ENCODE results near the gene TRIM72. TPM values are rescaled to one million over a fixed set of nuclear protein-coding genes. Genes with fewer than 3 reads are reported as not detected.

Gene TRIM72
- total and polyA plus RNA-seq, 9 of the 15 experiments (the other 6 are each of a cell fraction or from before 2014, with no cell fraction given): under 0.01 TPM; not detected in 8

DNA sequence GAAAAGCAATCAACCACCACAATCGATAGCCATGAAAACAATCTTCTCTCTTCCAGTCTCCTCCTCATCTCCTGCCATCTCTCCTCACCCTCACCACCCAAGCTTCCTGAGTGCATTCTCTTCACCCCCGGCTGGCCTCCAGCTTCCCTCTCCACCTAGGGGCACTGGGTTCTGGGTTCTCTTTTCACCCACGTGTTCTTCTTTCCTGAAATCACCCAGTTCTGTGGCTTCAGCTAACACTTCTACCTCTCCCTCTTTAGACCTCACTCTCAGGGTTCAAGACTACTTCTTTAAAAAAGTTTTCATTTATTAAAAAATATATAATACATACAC, 54.1 kb downstream of the TRIM72 start:
- DNase-seq (ENCODE audit: extremely low read depth in 1 of 4, low spot score in 3 of 4) (peak in 1 of 4 experiments; percentile 4), ATAC-seq (no peak), FAIRE-seq (no peak)
- no peak overlapping the region for H3K4me3 ChIP-seq
- ChIA-PET POLR2A (interaction anchor here (0.9 to 2.7 kb wide), 3 partner anchors 8 to 193 kb away, joined by 4 to 11 read pairs (median 11); partner anchors contain the start of gene ITGAM), CTCF (ENCODE audit: low intra/inter-chr PET ratio) (no interaction called here)
- no peaks in the 10 kb centered on the region for H3K36me3 ChIP-seq (ENCODE audit: control insufficient read depth, insufficient read depth, low read length)
- intact Hi-C loops (cut with micrococcal nuclease): no loop called here
- no peaks in the 10 kb centered on the region for H3K79me2 ChIP-seq (ENCODE audit: control insufficient read depth, insufficient read depth, low read length)
- H3K9me3 ChIP-seq (replicated peaks; ENCODE audit: control insufficient read depth, insufficient read depth, low read depth, low read length): no peaks in the 10 kb centered on the region
- BruUV-seq (replicated peaks): no TSS peak
- no peaks in the 10 kb centered on the region for H3K9me1 ChIP-seq (ENCODE audit: control insufficient read depth, insufficient read depth, low read length)
- 11% methylated on average over 3 of the region's 3 CpGs for WGBS (ENCODE audit: insufficient coverage, low coverage, missing lambda C conversion rate)
- H4K20me1 ChIP-seq (replicated peaks; ENCODE audit: control insufficient read depth, insufficient read depth, low read length): no peaks in the 10 kb centered on the region
- peaks cover 0 to 3% of the 10 kb centered on the region in 2 experiments; a peak in 3 of 5 replicates for H3K4me1 ChIP-seq (replicated peaks in 1 of 2; ENCODE audit: control insufficient read depth in 2 of 2, insufficient read depth in 2 of 2, low read length in 2 of 2)
- in situ Hi-C loops (cut with MboI): no loop called here
- no peak overlapping the region for H3K27ac ChIP-seq (ENCODE audit: extremely low read depth, low read depth, low read length)
- no peak for TF ChIP-seq ZBED1 (IDR thresholded peaks at IDR 0.05)
- no peak for TF ChIP-seq NR4A1 (CRISPR knock-in tag; IDR thresholded peaks at IDR 0.05)
- no peak for TF ChIP-seq NR4A1 (tag; IDR thresholded peaks at IDR 0.05)
- TF ChIP-seq, protein P1, sequence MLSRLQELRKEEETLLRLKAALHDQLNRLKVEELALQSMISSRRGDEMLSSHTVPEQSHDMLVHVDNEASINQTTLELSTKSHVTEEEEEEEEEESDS (CRISPR knock-in tag; IDR thresholded peaks at IDR 0.05): no peak
- TF ChIP-seq, protein P2, sequence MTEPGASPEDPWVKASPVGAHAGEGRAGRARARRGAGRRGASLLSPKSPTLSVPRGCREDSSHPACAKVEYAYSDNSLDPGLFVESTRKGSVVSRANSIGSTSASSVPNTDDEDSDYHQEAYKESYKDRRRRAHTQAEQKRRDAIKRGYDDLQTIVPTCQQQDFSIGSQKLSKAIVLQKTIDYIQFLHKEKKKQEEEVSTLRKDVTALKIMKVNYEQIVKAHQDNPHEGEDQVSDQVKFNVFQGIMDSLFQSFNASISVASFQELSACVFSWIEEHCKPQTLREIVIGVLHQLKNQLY (CRISPR knock-in tag; conservative IDR thresholded peaks at IDR 0.05): no peak
- no peak for TF ChIP-seq CCAR2 (IDR thresholded peaks at IDR 0.05; ENCODE audit: low read depth, low read length)
- TF ChIP-seq YBX1 (IDR thresholded peaks at IDR 0.05): no peak
- no peak for TF ChIP-seq MAZ (CRISPR knock-in tag; conservative IDR thresholded peaks at IDR 0.05 in 1 of 2, IDR thresholded peaks at IDR 0.05 in 1 of 2)
- TF ChIP-seq NFRKB (IDR thresholded peaks at IDR 0.05; ENCODE audit: low read depth): no peak
- TF ChIP-seq, protein P3, sequence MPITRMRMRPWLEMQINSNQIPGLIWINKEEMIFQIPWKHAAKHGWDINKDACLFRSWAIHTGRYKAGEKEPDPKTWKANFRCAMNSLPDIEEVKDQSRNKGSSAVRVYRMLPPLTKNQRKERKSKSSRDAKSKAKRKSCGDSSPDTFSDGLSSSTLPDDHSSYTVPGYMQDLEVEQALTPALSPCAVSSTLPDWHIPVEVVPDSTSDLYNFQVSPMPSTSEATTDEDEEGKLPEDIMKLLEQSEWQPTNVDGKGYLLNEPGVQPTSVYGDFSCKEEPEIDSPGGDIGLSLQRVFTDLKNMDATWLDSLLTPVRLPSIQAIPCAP (CRISPR knock-in tag; IDR thresholded peaks at IDR 0.05; ENCODE audit: borderline replicate concordance): no peak
- TF ChIP-seq, protein P4, sequence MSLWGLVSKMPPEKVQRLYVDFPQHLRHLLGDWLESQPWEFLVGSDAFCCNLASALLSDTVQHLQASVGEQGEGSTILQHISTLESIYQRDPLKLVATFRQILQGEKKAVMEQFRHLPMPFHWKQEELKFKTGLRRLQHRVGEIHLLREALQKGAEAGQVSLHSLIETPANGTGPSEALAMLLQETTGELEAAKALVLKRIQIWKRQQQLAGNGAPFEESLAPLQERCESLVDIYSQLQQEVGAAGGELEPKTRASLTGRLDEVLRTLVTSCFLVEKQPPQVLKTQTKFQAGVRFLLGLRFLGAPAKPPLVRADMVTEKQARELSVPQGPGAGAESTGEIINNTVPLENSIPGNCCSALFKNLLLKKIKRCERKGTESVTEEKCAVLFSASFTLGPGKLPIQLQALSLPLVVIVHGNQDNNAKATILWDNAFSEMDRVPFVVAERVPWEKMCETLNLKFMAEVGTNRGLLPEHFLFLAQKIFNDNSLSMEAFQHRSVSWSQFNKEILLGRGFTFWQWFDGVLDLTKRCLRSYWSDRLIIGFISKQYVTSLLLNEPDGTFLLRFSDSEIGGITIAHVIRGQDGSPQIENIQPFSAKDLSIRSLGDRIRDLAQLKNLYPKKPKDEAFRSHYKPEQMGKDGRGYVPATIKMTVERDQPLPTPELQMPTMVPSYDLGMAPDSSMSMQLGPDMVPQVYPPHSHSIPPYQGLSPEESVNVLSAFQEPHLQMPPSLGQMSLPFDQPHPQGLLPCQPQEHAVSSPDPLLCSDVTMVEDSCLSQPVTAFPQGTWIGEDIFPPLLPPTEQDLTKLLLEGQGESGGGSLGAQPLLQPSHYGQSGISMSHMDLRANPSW (CRISPR knock-in tag; IDR thresholded peaks at IDR 0.05): no peak
- no peak for TF ChIP-seq ZNF3 (CRISPR knock-in tag; IDR thresholded peaks at IDR 0.05)
- no peak for TF ChIP-seq ESRRB (CRISPR knock-in tag; IDR thresholded peaks at IDR 0.05; ENCODE audit: borderline replicate concordance)
- no peak for TF ChIP-seq ZC3H11A (IDR thresholded peaks at IDR 0.05; ENCODE audit: low read depth, low read length)
- TF ChIP-seq THRAP3 (IDR thresholded peaks at IDR 0.05; ENCODE audit: borderline replicate concordance): no peak
- TF ChIP-seq NR1H2 (CRISPR knock-in tag; IDR thresholded peaks at IDR 0.05): no peak
- TF ChIP-seq ATF7 (IDR thresholded peaks at IDR 0.05): no peak
- TF ChIP-seq BRF1 (IDR thresholded peaks at IDR 0.05; ENCODE audit: borderline replicate concordance, extremely low read depth, insufficient read length): no peak
- no peak for TF ChIP-seq ZNF324 (CRISPR knock-in tag; IDR thresholded peaks at IDR 0.05)
- H3K4me2 ChIP-seq (ENCODE audit: insufficient read depth, low read length): no peak overlapping the region
- H3K27me3 ChIP-seq (ENCODE audit: control insufficient read depth in 2 of 2, insufficient read depth in 2 of 2, low read length in 2 of 2): peaks cover 17 to 23% of the 10 kb centered on the region in 2 experiments; a peak in 4 of 5 replicates
- H3K9ac ChIP-seq (ENCODE audit: insufficient read depth in 1 of 2, low read depth in 2 of 2, low read length in 2 of 2): no peak overlapping the region
- H2AFZ ChIP-seq (ENCODE audit: low read depth, low read length): no peak overlapping the region

Data from K562 (cell line).